Measurements from ENCODE around the gene CAPN2. TPM values are rescaled to one million over a fixed set of nuclear protein-coding genes. Genes with fewer than 3 reads are reported as not detected.

The CAPN2 gene
- total RNA-seq, 2 experiments from 2014 or later: not detected

DNA sequence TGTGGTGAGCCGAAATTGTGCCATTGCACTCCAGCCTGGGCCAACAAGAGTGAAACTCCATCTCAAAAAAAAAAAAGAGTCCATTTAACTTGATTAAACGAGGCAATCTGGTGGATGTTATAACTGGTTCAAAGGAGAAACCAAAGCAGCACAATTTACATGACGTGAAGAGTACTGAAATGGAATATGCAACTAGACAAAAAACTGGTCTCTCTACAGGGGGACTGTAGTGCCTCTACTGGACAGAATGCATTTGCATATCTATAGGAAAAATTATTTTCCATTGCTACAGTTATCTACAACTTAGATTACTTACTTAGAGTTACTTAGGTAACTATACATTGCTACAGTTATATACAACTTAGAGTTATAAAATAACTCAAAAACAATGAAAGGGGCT is 2.7 kb upstream of the CAPN2 start:
- no peaks in the 10 kb centered on the region for H4K20me1 ChIP-seq (ENCODE audit: insufficient read depth, low read length)
- no TSS peak for BruUV-seq (replicated peaks)
- H3K9me2 ChIP-seq (ENCODE audit: insufficient read depth, low read length): no peaks in the 10 kb centered on the region
- no peaks in the 10 kb centered on the region for H3K36me3 ChIP-seq (ENCODE audit: insufficient read depth, low read length)
- ChIA-PET CTCF (ENCODE audit: unreplicated experiment) (no interaction called here), POLR2A (interaction anchor here (0.9 kb wide), 1 partner anchor 368 kb away, joined by 3 read pairs; no protein-coding TSS in a partner anchor)
- H3K79me2 ChIP-seq (ENCODE audit: insufficient read depth, low read depth, low read length): no peaks in the 10 kb centered on the region
- no peak for DNase-seq (ENCODE audit: low spot score)
- H3K27ac ChIP-seq (ENCODE audit: low read depth, low read length, poor library complexity, severe bottlenecking): no peak overlapping the region
- no peak for TF ChIP-seq EZH2phosphoT487 (IDR thresholded peaks at IDR 0.05; ENCODE audit: borderline replicate concordance, low read depth, low read length)
- TF ChIP-seq, protein P1, sequence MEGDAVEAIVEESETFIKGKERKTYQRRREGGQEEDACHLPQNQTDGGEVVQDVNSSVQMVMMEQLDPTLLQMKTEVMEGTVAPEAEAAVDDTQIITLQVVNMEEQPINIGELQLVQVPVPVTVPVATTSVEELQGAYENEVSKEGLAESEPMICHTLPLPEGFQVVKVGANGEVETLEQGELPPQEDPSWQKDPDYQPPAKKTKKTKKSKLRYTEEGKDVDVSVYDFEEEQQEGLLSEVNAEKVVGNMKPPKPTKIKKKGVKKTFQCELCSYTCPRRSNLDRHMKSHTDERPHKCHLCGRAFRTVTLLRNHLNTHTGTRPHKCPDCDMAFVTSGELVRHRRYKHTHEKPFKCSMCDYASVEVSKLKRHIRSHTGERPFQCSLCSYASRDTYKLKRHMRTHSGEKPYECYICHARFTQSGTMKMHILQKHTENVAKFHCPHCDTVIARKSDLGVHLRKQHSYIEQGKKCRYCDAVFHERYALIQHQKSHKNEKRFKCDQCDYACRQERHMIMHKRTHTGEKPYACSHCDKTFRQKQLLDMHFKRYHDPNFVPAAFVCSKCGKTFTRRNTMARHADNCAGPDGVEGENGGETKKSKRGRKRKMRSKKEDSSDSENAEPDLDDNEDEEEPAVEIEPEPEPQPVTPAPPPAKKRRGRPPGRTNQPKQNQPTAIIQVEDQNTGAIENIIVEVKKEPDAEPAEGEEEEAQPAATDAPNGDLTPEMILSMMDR (conservative IDR thresholded peaks at IDR 0.05; ENCODE audit: low read length): no peak
- H2AFZ ChIP-seq (ENCODE audit: low read length): no peak overlapping the region
- no peak overlapping the region for H3K4me3 ChIP-seq (ENCODE audit: low read depth, low read length, poor library complexity, severe bottlenecking)
- no peak overlapping the region for H3K4me2 ChIP-seq (ENCODE audit: low read length)
- no peaks in the 10 kb centered on the region for H3K9me3 ChIP-seq (ENCODE audit: low read length)
- intact Hi-C loops (cut with micrococcal nuclease; ENCODE audit: unreplicated experiment): no loop called here
- no peaks in the 10 kb centered on the region for H3K4me1 ChIP-seq (ENCODE audit: insufficient read depth, low read length, poor library complexity, severe bottlenecking)

DNA sequence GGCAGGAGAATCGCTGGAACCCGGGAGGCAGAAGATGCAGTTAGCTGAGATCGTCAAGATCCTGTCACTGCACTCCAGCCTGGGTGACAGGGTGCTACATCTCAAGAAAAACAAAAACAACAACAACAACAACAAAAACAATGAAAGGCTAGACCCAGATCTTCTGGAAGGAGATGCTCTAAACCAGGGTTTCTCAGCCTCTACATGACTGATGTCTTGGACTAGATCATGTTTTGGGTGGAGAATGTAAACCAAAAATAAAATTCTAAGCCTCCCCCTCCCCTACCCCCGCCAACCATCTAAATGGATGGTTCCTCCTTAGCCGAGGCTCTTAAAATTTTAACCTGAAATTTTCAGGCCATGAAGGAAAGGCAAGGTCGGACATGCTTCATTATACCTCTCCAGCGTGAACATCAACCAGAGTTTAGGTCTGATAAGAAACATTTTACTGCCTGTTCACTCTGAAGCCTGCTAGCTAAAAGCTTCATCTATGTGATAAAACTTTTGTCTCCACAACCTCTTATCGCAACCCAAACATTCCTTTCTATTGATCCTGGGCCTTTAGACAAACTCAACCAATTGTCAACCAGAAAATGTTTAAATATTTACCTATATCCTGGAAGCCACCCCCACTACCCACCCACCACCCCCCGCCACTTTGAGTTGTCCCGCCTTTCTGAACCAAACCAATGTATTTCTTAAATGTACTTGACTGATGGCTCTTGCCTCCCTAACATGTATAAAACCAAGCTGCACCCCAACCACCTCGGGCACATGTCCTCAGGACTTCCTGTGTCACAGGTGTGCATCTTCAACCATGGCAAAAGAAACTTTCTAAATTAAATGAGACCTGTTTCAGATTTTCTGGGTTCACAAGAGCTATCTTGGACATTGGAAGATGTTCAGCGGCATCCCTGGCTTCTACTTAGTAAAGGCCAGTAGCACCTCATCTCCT is 1.9 kb upstream of the CAPN2 start:
- H3K79me2 ChIP-seq (ENCODE audit: insufficient read depth, low read depth, low read length): no peaks in the 10 kb centered on the region
- DNase-seq (ENCODE audit: low spot score): no peak
- TF ChIP-seq, protein P1 (conservative IDR thresholded peaks at IDR 0.05; ENCODE audit: low read length): no peak
- no peak for TF ChIP-seq EZH2phosphoT487 (IDR thresholded peaks at IDR 0.05; ENCODE audit: borderline replicate concordance, low read depth, low read length)
- H3K36me3 ChIP-seq (ENCODE audit: insufficient read depth, low read length): no peaks in the 10 kb centered on the region
- H3K4me1 ChIP-seq (ENCODE audit: insufficient read depth, low read length, poor library complexity, severe bottlenecking): no peaks in the 10 kb centered on the region
- no peaks in the 10 kb centered on the region for H3K9me2 ChIP-seq (ENCODE audit: insufficient read depth, low read length)
- no peaks in the 10 kb centered on the region for H3K9me3 ChIP-seq (ENCODE audit: low read length)
- ChIA-PET CTCF (ENCODE audit: unreplicated experiment) (no interaction called here), POLR2A (interaction anchor here (0.7 to 0.9 kb wide), 2 partner anchors 227 to 367 kb away, joined by 3 to 7 read pairs; no protein-coding TSS in a partner anchor)
- BruUV-seq (replicated peaks): no TSS peak
- H3K4me3 ChIP-seq (ENCODE audit: low read depth, low read length, poor library complexity, severe bottlenecking): no peak overlapping the region
- no peaks in the 10 kb centered on the region for H4K20me1 ChIP-seq (ENCODE audit: insufficient read depth, low read length)
- H3K27ac ChIP-seq (ENCODE audit: low read depth, low read length, poor library complexity, severe bottlenecking): no peak overlapping the region
- no peak overlapping the region for H3K4me2 ChIP-seq (ENCODE audit: low read length)
- intact Hi-C loops (cut with micrococcal nuclease; ENCODE audit: unreplicated experiment): no loop called here
- H2AFZ ChIP-seq (ENCODE audit: low read length): no peak overlapping the region

DNA sequence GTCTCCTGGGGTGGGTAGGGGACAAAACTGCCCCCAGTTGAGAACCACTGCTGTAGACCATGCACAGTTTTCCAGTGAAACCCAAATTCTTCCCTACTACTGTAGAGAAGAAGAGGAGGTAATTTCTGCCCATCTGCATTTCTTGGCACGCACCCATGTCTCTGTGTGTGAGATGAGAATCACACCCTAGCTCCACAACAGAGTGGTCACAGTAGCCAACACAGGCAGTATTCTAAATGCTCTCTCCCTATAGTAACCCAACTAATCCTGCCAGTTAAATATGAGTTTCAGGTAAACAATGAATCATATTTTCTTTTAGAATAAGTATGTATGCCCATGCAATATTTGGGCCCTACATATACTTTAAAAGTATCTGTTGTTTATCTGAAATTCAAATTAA is 1.2 kb upstream of the CAPN2 start:
- Histone ChIP-seq H3K4me3 (ENCODE audit: low read depth, low read length, poor library complexity, severe bottlenecking) (no peak overlapping the region), H3K27ac (ENCODE audit: low read depth, low read length, poor library complexity, severe bottlenecking) (no peak overlapping the region), H3K4me2 (ENCODE audit: low read length) (no peak overlapping the region), H3K36me3 (ENCODE audit: insufficient read depth, low read length) (no peaks in the 10 kb centered on the region), H3K4me1 (ENCODE audit: insufficient read depth, low read length, poor library complexity, severe bottlenecking) (no peaks in the 10 kb centered on the region), H2AFZ (ENCODE audit: low read length) (no peak overlapping the region), H3K9me2 (ENCODE audit: insufficient read depth, low read length) (no peaks in the 10 kb centered on the region), H4K20me1 (ENCODE audit: insufficient read depth, low read length) (no peaks in the 10 kb centered on the region), H3K9me3 (ENCODE audit: low read length) (no peaks in the 10 kb centered on the region), H3K79me2 (ENCODE audit: insufficient read depth, low read depth, low read length) (no peaks in the 10 kb centered on the region)
- intact Hi-C loops (cut with micrococcal nuclease; ENCODE audit: unreplicated experiment): no loop called here
- DNase-seq (ENCODE audit: low spot score): no peak
- TF ChIP-seq, protein P1 (conservative IDR thresholded peaks at IDR 0.05; ENCODE audit: low read length): no peak
- TF ChIP-seq EZH2phosphoT487 (IDR thresholded peaks at IDR 0.05; ENCODE audit: borderline replicate concordance, low read depth, low read length): no peak
- ChIA-PET CTCF (ENCODE audit: unreplicated experiment) (no interaction called here), POLR2A (interaction anchor here (0.7 kb wide), 1 partner anchor 228 kb away, joined by 7 read pairs; no protein-coding TSS in a partner anchor)
- BruUV-seq (replicated peaks): no TSS peak

All from OCI-LY7 (cell line).